ENCODE measurements around the gene KIAA0040. TPM values are rescaled to one million over a fixed set of nuclear protein-coding genes. Genes with fewer than 3 reads are reported as not detected.

Gene KIAA0040
- total and polyA plus RNA-seq, 10 of the 15 experiments (the other 5 are each of a cell fraction or from before 2014, with no cell fraction given) = 7.6 to 47.7 (median 23.5) TPM

DNA sequence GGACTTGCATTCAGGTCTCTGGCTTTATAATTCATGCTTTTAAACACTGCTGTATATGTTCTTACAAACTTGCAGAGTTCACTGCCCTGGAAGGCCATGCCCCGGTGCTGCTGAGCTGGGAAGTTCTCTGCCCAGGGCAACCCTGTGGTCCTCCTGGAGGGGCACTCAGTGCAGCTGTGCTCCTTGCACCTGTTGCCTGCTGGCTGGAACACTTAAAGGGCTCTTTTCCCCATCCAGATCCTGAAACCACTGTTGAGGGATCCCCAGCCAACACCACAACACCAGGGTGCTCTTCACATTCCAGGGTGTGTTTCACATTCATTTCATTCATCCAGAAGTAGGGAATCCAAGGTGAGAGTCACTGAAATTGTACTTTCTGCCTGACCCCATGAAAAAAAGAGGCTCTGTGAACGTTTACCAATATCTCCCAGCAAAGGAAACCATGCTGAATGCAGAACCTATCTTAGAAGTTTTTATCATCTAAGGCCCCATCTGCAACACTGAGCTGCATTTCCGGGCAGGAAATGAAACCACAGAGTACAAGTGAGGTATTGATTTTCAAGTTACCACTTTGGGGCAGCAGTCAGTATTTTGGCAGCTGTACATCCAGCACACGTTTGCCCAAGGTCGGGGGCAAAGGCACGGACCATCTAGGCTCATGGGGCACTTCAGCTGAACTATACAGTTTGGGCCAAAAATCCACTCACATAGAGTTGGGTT is 16.4 kb upstream of the KIAA0040 start:
- no TSS peak for BruUV-seq (replicated peaks)
- Histone ChIP-seq H4K20me1 (ENCODE audit: control insufficient read depth, insufficient read depth) (no peaks in the 10 kb centered on the region), H3K9me3 (replicated peaks; ENCODE audit: control insufficient read depth, insufficient read depth, low read length) (no peaks in the 10 kb centered on the region), H3K4me3 (peak overlapping the region; percentile 30; the same call in 1 of the 2 replicates), H3K36me3 (ENCODE audit: control insufficient read depth in 2 of 2, insufficient read depth in 2 of 2, low read length in 1 of 2) (no peaks in the 10 kb centered on the region), H3K79me2 (ENCODE audit: control insufficient read depth, insufficient read depth, low read length) (no peaks in the 10 kb centered on the region), H3K4me2 (ENCODE audit: control insufficient read depth, insufficient read depth) (peak overlapping the region; percentile 70), H2AFZ (ENCODE audit: control insufficient read depth, low read depth, low read length) (peak overlapping the region; percentile 69), H3K9ac (ENCODE audit: control insufficient read depth, insufficient read depth, low read length) (peak overlapping the region; percentile 43), H3K27me3 (replicated peaks in 1 of 2; ENCODE audit: control insufficient read depth in 2 of 2, insufficient read depth in 2 of 2, low read length in 1 of 2) (no peaks in the 10 kb centered on the region), H3K4me1 (ENCODE audit: control insufficient read depth, insufficient read depth, low read length) (peaks cover 27% of the 10 kb centered on the region), H3K27ac (ENCODE audit: control insufficient read depth, insufficient read depth) (peak overlapping the region; percentile 78)
- ChIA-PET SMC1A (ENCODE audit: uncharacterized antibody, unreplicated experiment) (interaction anchor here (0.7 to 4.0 kb wide), 16 partner anchors 9 to 110 kb away, joined by 3 to 51 read pairs (median 7); partner anchors contain the start of gene KIAA0040), RAD21 (ENCODE audit: unreplicated experiment) (interaction anchor here (0.6 to 4.0 kb wide), 10 partner anchors 9 to 110 kb away, joined by 3 to 24 read pairs (median 4); no protein-coding TSS in a partner anchor), POLR2A (interaction anchor here (0.6 to 3.5 kb wide), 6 partner anchors 13 to 257 kb away, joined by 3 to 24 read pairs (median 4); no protein-coding TSS in a partner anchor), CTCF (interaction anchor here (0.8 to 3.8 kb wide), 8 partner anchors 8 to 110 kb away, joined by 4 to 17 read pairs (median 7); partner anchors contain the start of gene KIAA0040)
- intact Hi-C loops (cut with micrococcal nuclease; ENCODE audit: unreplicated experiment) = no loop called here
- FAIRE-seq (peak; percentile 65), DNase-seq (ENCODE audit: low read depth, low spot score) (peak; percentile 62), ATAC-seq (peak; percentile 85)
- WGBS (ENCODE audit: insufficient coverage, insufficient replicate concordance, low lambda C conversion rate, missing lambda C conversion rate) = 6% methylated on average over 6 of the region's 6 CpGs
- in situ Hi-C loops (cut with MboI) = no loop called here
- TF ChIP-seq, protein P1, sequence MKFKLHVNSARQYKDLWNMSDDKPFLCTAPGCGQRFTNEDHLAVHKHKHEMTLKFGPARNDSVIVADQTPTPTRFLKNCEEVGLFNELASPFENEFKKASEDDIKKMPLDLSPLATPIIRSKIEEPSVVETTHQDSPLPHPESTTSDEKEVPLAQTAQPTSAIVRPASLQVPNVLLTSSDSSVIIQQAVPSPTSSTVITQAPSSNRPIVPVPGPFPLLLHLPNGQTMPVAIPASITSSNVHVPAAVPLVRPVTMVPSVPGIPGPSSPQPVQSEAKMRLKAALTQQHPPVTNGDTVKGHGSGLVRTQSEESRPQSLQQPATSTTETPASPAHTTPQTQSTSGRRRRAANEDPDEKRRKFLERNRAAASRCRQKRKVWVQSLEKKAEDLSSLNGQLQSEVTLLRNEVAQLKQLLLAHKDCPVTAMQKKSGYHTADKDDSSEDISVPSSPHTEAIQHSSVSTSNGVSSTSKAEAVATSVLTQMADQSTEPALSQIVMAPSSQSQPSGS (IDR thresholded peaks at IDR 0.05; ENCODE audit: low read length) = 0 out of 2 replicates have a peak, but pooled peaks have one; percentile 36
- TF ChIP-seq TCF12 (IDR thresholded peaks at IDR 0.05; ENCODE audit: low read depth, low read length) (0 out of 2 replicates have a peak, but pooled peaks have one; percentile 28), EED (IDR thresholded peaks at IDR 0.05; ENCODE audit: low read depth) (peak; percentile 61), TARDBP (IDR thresholded peaks at IDR 0.05; ENCODE audit: borderline replicate concordance) (no peak), POLR2A (IDR thresholded peaks at IDR 0.05; ENCODE audit: low read depth, low read length) (peak; percentile 40; the same call in 1 of the 2 replicates), SPI1 (IDR thresholded peaks at IDR 0.05; ENCODE audit: borderline replicate concordance, insufficient read depth, low read depth, low read length) (peak; percentile 32; the same call in 1 of the 2 replicates), DPF2 (IDR thresholded peaks at IDR 0.05) (peak; percentile 40; the same call in 1 of the 2 replicates), HDAC2 (IDR thresholded peaks at IDR 0.05) (no peak), NFIC (IDR thresholded peaks at IDR 0.05; ENCODE audit: low read depth, low read length) (peak; percentile 68; the same call in 1 of the 2 replicates), MEF2A (IDR thresholded peaks at IDR 0.05; ENCODE audit: insufficient read depth, low read depth, low read length) (0 out of 2 replicates have a peak, but pooled peaks have one; percentile 21), FOXM1 (IDR thresholded peaks at IDR 0.05; ENCODE audit: low read depth, low read length) (peak; percentile 57; the same call in 1 of the 2 replicates), ETV6 (conservative IDR thresholded peaks at IDR 0.05 in 1 of 2, IDR thresholded peaks at IDR 0.05 in 1 of 2; ENCODE audit: borderline replicate concordance in 1 of 2, low read depth in 1 of 2) (peak in 1 of 2 experiments; percentile 92; a peak in 2 of 4 replicates), CREM (IDR thresholded peaks at IDR 0.05; ENCODE audit: low read depth) (peak; percentile 27; the same call in 1 of the 2 replicates), MTA3 (IDR thresholded peaks at IDR 0.05; ENCODE audit: borderline replicate concordance, low read length) (peak; percentile 68; the same call in 1 of the 2 replicates), RUNX3 (IDR thresholded peaks at IDR 0.05; ENCODE audit: low read length) (peak; percentile 88), CBFB (IDR thresholded peaks at IDR 0.05; ENCODE audit: low read depth) (peak; percentile 44; the same call in 1 of the 2 replicates), IKZF1 (conservative IDR thresholded peaks at IDR 0.05) (peak; percentile 39), SRF (IDR thresholded peaks at IDR 0.05; ENCODE audit: low read depth in 2 of 2, low read length in 2 of 2) (0 out of 4 replicates have a peak, but pooled peaks of 1 of the 2 experiments have one; percentile 20), PAX8 (IDR thresholded peaks at IDR 0.05) (no peak)
- TF ChIP-seq, protein P2, sequence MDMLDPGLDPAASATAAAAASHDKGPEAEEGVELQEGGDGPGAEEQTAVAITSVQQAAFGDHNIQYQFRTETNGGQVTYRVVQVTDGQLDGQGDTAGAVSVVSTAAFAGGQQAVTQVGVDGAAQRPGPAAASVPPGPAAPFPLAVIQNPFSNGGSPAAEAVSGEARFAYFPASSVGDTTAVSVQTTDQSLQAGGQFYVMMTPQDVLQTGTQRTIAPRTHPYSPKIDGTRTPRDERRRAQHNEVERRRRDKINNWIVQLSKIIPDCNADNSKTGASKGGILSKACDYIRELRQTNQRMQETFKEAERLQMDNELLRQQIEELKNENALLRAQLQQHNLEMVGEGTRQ (IDR thresholded peaks at IDR 0.05; ENCODE audit: borderline replicate concordance, low read depth, low read length) = no peak
- TF ChIP-seq, protein P3, sequence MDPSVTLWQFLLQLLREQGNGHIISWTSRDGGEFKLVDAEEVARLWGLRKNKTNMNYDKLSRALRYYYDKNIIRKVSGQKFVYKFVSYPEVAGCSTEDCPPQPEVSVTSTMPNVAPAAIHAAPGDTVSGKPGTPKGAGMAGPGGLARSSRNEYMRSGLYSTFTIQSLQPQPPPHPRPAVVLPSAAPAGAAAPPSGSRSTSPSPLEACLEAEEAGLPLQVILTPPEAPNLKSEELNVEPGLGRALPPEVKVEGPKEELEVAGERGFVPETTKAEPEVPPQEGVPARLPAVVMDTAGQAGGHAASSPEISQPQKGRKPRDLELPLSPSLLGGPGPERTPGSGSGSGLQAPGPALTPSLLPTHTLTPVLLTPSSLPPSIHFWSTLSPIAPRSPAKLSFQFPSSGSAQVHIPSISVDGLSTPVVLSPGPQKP (IDR thresholded peaks at IDR 0.05; ENCODE audit: low read depth, low read length) = no peak
